ENCODE measurements around the gene GTF2IRD1.

DNA sequence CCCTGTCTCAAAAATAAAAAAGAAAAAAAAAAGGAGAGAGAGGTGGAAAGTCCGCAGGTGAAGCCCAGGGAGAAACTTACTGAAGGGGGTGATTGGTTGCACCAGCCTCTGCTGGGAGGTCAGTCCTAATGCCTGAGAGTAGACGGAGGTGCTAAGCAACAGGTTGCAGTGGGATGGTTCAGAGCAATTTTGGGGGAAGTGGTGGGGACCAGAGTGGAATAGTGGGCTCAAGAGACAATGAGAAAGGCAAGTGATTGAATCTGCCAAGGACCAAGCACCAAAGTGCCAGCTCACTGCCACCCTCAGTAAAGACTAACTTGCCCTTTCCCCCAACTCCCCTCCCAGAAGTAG lies 113.6 kb downstream of the GTF2IRD1 start:
- TF ChIP-seq, protein P1, sequence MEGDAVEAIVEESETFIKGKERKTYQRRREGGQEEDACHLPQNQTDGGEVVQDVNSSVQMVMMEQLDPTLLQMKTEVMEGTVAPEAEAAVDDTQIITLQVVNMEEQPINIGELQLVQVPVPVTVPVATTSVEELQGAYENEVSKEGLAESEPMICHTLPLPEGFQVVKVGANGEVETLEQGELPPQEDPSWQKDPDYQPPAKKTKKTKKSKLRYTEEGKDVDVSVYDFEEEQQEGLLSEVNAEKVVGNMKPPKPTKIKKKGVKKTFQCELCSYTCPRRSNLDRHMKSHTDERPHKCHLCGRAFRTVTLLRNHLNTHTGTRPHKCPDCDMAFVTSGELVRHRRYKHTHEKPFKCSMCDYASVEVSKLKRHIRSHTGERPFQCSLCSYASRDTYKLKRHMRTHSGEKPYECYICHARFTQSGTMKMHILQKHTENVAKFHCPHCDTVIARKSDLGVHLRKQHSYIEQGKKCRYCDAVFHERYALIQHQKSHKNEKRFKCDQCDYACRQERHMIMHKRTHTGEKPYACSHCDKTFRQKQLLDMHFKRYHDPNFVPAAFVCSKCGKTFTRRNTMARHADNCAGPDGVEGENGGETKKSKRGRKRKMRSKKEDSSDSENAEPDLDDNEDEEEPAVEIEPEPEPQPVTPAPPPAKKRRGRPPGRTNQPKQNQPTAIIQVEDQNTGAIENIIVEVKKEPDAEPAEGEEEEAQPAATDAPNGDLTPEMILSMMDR (IDR thresholded peaks at IDR 0.05) = no peak
- TF ChIP-seq POLR2A (IDR thresholded peaks at IDR 0.05) (no peak), EP300 (IDR thresholded peaks at IDR 0.05) (no peak)
